Measurements from ENCODE around the gene CYP2C9. TPM values are rescaled to one million over a fixed set of nuclear protein-coding genes. Genes with fewer than 3 reads are reported as not detected.
"Not testable (repeated sequence)": the region's sequence is repeated elsewhere in the genome, so short reads cannot be mapped to it uniquely, and the experiment has no call there.

The CYP2C9 gene
- total RNA-seq = not detected

- H3K27me3 ChIP-seq = no peaks in the 10 kb centered on the region
- no peak for DNase-seq (ENCODE audit: low spot score in 2 of 2)
- TF ChIP-seq CTCF (IDR thresholded peaks at IDR 0.05) = no peak
- no peaks in the 10 kb centered on the region for H3K4me1 ChIP-seq
- H3K4me3 ChIP-seq = no peak within 1 kb of the TSS
- intact Hi-C loops (cut with DNase I) = no loop called here
- no peaks in the 10 kb centered on the region for H3K36me3 ChIP-seq
- H3K9me3 ChIP-seq = peaks cover 0 to 4% of the 10 kb centered on the region in 2 donors
- H3K27ac ChIP-seq = no peak within 1 kb of the TSS
These were observed at the start of gene CYP2C9 for GRCh38 chr10:94938383-94938782. Gene CYP2C9, plus strand, starts transcription at chr10:94938658. Its CDS starts 25 bp downstream, at chr10:94938683.

GRCh38 chr10:94889123-94889522 is 49.3 kb upstream of the CYP2C9 start:
- no peak for DNase-seq (ENCODE audit: low spot score in 2 of 2)
- Histone ChIP-seq H3K9me3 (no peaks in the 10 kb centered on the region), H3K4me3 (no peak overlapping the region), H3K36me3 (no peaks in the 10 kb centered on the region), H3K27me3 (no peaks in the 10 kb centered on the region), H3K27ac (no peak overlapping the region), H3K4me1 (no peaks in the 10 kb centered on the region)
- intact Hi-C loops (cut with DNase I) = no loop called here
- no peak for TF ChIP-seq CTCF (IDR thresholded peaks at IDR 0.05)

- Histone ChIP-seq H3K36me3 (no peaks in the 10 kb centered on the region), H3K4me1 (no peaks in the 10 kb centered on the region), H3K4me3 (no peak overlapping the region), H3K9me3 (no peaks in the 10 kb centered on the region), H3K27ac (no peak overlapping the region), H3K27me3 (no peaks in the 10 kb centered on the region)
- TF ChIP-seq CTCF (IDR thresholded peaks at IDR 0.05) = no peak
- no peak for DNase-seq (ENCODE audit: low spot score in 2 of 2)
- intact Hi-C loops (cut with DNase I) = no loop called here
These were observed 48.0 kb upstream of the CYP2C9 start for GRCh38 chr10:94890264-94891022.

- H3K27me3 ChIP-seq; H3K36me3 ChIP-seq; H3K9me3 ChIP-seq; H3K27ac ChIP-seq; intact Hi-C loops (cut with DNase I); H3K4me3 ChIP-seq; DNase-seq (ENCODE audit: low spot score in 2 of 2); H3K4me1 ChIP-seq: not testable (repeated sequence)
These were observed 40.0 kb upstream of the CYP2C9 start for GRCh38 chr10:94898414-94898813.

- Histone ChIP-seq H3K9me3 (peaks cover 0 to 3% of the 10 kb centered on the region in 2 donors), H3K27me3 (no peaks in the 10 kb centered on the region), H3K27ac (no peak overlapping the region), H3K4me3 (no peak overlapping the region), H3K36me3 (no peaks in the 10 kb centered on the region), H3K4me1 (no peaks in the 10 kb centered on the region)
- DNase-seq (ENCODE audit: low spot score in 2 of 2) = no peak
- no peak for TF ChIP-seq CTCF (IDR thresholded peaks at IDR 0.05)
- intact Hi-C loops (cut with DNase I) = no loop called here
These were observed 36.4 kb upstream of the CYP2C9 start for GRCh38 chr10:94902080-94902479.

- TF ChIP-seq CTCF (IDR thresholded peaks at IDR 0.05) = no peak
- H3K27me3 ChIP-seq = no peaks in the 10 kb centered on the region
- intact Hi-C loops (cut with DNase I) = no loop called here
- H3K27ac ChIP-seq = no peak overlapping the region
- no peaks in the 10 kb centered on the region for H3K36me3 ChIP-seq
- no peak for DNase-seq (ENCODE audit: low spot score in 2 of 2)
- H3K4me1 ChIP-seq = no peaks in the 10 kb centered on the region
- peaks cover 0 to 3% of the 10 kb centered on the region in 2 donors for H3K9me3 ChIP-seq
- no peak overlapping the region for H3K4me3 ChIP-seq
These were observed 35.9 kb upstream of the CYP2C9 start for GRCh38 chr10:94902570-94902969.

GRCh38 chr10:94904506-94905148 is 33.8 kb upstream of the CYP2C9 start:
- H3K27me3 ChIP-seq; H3K36me3 ChIP-seq; H3K27ac ChIP-seq; H3K4me3 ChIP-seq; DNase-seq (ENCODE audit: low spot score in 2 of 2); H3K4me1 ChIP-seq; intact Hi-C loops (cut with DNase I): not testable (repeated sequence)
- H3K9me3 ChIP-seq = peaks cover 0 to 12% of the 10 kb centered on the region in 2 donors

Measured in ascending aorta (tissue), 2 donors.